SK-N-SH (cell line): ENCODE data around the gene DFFB. TPM values are rescaled to one million over a fixed set of nuclear protein-coding genes. Genes with fewer than 3 reads are reported as not detected.

ENCODE experiments used
- CTCF ChIA-PET: fragments of 300-600, 350-600 bp; formaldehyde crosslinking; extraction: SDS; loops from one replicate; lab custom pipeline; 2021; lab: Yijun Ruan, JAX
- POLR2A ChIA-PET: fragments of 350-600 bp; sonication (Branson Sonifier 250); formaldehyde crosslinking; extraction: SDS; loops from one replicate; lab custom pipeline; 2020; ENCODE audit warnings: antibody characterized with exemption, inconsistent platforms; lab: Yijun Ruan, JAX
- DNase-seq: peaks from one replicate; pipeline ENCODE4 v3.0.0; 2012
- H2AFZ ChIP-seq: fragments of 200-600 bp; sonication (generic); 2 replicates; pipeline ENCODE4 v1.8.1; 2016; ENCODE audit warnings: antibody characterized with exemption, mild to moderate bottlenecking, low read depth
- H3F3A ChIP-seq: fragments of 200-600 bp; sonication (generic); replicated peaks from 2 replicates; pipeline ENCODE3; 2016; ENCODE audit warnings: antibody characterized with exemption, mild to moderate bottlenecking; ENCODE audit not compliant: insufficient read depth
- H3K27ac ChIP-seq, 2 experiments: fragments of 200-500 bp in 1 of 2; fragments of 200-600 bp in 1 of 2; sonication (Bioruptor generic) in 1 of 2; sonication (generic), shearing (Covaris generic) in 1 of 2; 2 replicates each; pipeline versions ENCODE4 v1.5.1 to v1.6.1; 2014 to 2016; ENCODE audit warnings: low read depth in 2 of 2, inconsistent platforms in 1 of 2, low read length in 1 of 2, mild to moderate bottlenecking in 1 of 2, mixed read lengths in 1 of 2
- H3K27me3 ChIP-seq: fragments of 200-600 bp; sonication (generic), shearing (Covaris generic); 2 replicates; pipeline ENCODE4 v1.6.1; 2016; ENCODE audit warnings: mixed run types; ENCODE audit not compliant: insufficient read depth
- H3K36me3 ChIP-seq, 2 experiments: fragments of 200-500 bp in 1 of 2; fragments of 200-600 bp in 1 of 2; sonication (Bioruptor generic) in 1 of 2; sonication (generic) in 1 of 2; replicated peaks in 1 of 2; 2 replicates each; pipeline versions ENCODE3 to v1.5.1; 2014 to 2016; ENCODE audit warnings: low read length in 1 of 2, mild to moderate bottlenecking in 1 of 2; ENCODE audit not compliant: insufficient read depth in 2 of 2, control insufficient read depth in 1 of 2
- H3K4me1 ChIP-seq, 2 experiments: fragments of 200-500 bp in 1 of 2; fragments of 200-600 bp in 1 of 2; sonication (Bioruptor generic) in 1 of 2; sonication (generic), shearing (Covaris generic) in 1 of 2; 2 replicates each; pipeline versions ENCODE4 v1.5.1 to v1.6.1; 2014 to 2016; ENCODE audit warnings: low read depth in 1 of 2, low read length in 1 of 2, mixed run types in 1 of 2; ENCODE audit not compliant: insufficient read depth in 2 of 2, control insufficient read depth in 1 of 2
- H3K4me2 ChIP-seq: fragments of 200-600 bp; sonication (generic), shearing (Covaris generic); 2 replicates; pipeline ENCODE4 v1.6.1; 2017; ENCODE audit warnings: mixed run types
- H3K4me3 ChIP-seq, 2 experiments: fragments of 200-500 bp in 1 of 2; fragments of 200-600 bp in 1 of 2; sonication (Bioruptor generic) in 1 of 2; sonication (generic), shearing (Covaris generic) in 1 of 2; 2 replicates each; pipeline versions ENCODE4 v1.5.1 to v1.8.1; 2014 to 2016; ENCODE audit warnings: low read depth in 2 of 2, inconsistent platforms in 1 of 2, low read length in 1 of 2, mild to moderate bottlenecking in 1 of 2, mixed read lengths in 1 of 2, moderate library complexity in 1 of 2
- H3K79me2 ChIP-seq: fragments of 200-600 bp; sonication (generic); 2 replicates; pipeline ENCODE4 v1.8.1; 2017; ENCODE audit warnings: mild to moderate bottlenecking; ENCODE audit not compliant: insufficient read depth
- H3K9ac ChIP-seq: fragments of 200-600 bp; sonication (generic); 2 replicates; pipeline ENCODE4 v1.6.1; 2017; ENCODE audit warnings: mixed run types
- H3K9me2 ChIP-seq: fragments of 200-600 bp; sonication (generic); 2 replicates; pipeline ENCODE4 v1.6.1; 2017; ENCODE audit warnings: mixed run types
- H3K9me3 ChIP-seq: fragments of 200-600 bp; sonication (generic); 2 replicates; pipeline ENCODE4 v1.6.1; 2017; ENCODE audit warnings: mixed run types, mild to moderate bottlenecking, moderate library complexity
- H4K20me1 ChIP-seq: fragments of 200-600 bp; sonication (generic); 2 replicates; pipeline ENCODE4 v1.6.1; 2017; ENCODE audit warnings: mild to moderate bottlenecking, mixed run types; ENCODE audit not compliant: insufficient read depth
- CHD2 ChIP-seq: fragments of 150-350 bp; IDR thresholded peaks from 2 replicates; pipeline ENCODE4 v1.6.1; 2018; ENCODE audit warnings: low read length; ENCODE audit not compliant: partially characterized antibody
- ELF1 ChIP-seq: IDR thresholded peaks from 2 replicates; pipeline ENCODE4 v1.4.0; 2012
- EP300 ChIP-seq, 2 experiments: IDR thresholded peaks; 2 replicates each; pipeline versions ENCODE4 v1.4.0 to v1.6.1; 2012; ENCODE audit warnings: borderline replicate concordance in 1 of 2, low read depth in 1 of 2, low read length in 1 of 2
- EZH2phosphoT487 ChIP-seq: fragments of 200-600 bp; sonication (generic); IDR thresholded peaks from 2 replicates; pipeline ENCODE4 v1.6.1; 2017; ENCODE audit warnings: low read depth, mixed run types, mild to moderate bottlenecking, antibody characterized with exemption, moderate library complexity, borderline replicate concordance
- GABPA ChIP-seq: IDR thresholded peaks from 2 replicates; pipeline ENCODE4 v1.4.0; 2012; ENCODE audit warnings: low read depth, mild to moderate bottlenecking
- MEF2A ChIP-seq: IDR thresholded peaks from 2 replicates; pipeline ENCODE4 v1.4.0; 2012; ENCODE audit warnings: low read depth, borderline replicate concordance
- RCOR1 ChIP-seq: fragments of 150-350 bp; IDR thresholded peaks from 2 replicates; pipeline ENCODE4 v1.6.1; 2017; ENCODE audit warnings: antibody characterized with exemption, low read length
- SIN3A ChIP-seq: IDR thresholded peaks from 2 replicates; pipeline ENCODE4 v1.6.1; 2012; ENCODE audit warnings: low read depth, mild to moderate bottlenecking, low read length, moderate library complexity, borderline replicate concordance
- SMC3 ChIP-seq: IDR thresholded peaks from 2 replicates; pipeline ENCODE4 v1.6.1; 2012; ENCODE audit warnings: low read depth, low read length, improper control_type of control experiment
- TAF1 ChIP-seq: IDR thresholded peaks from 2 replicates; pipeline ENCODE4 v1.6.1; 2012; ENCODE audit warnings: low read depth, mild to moderate bottlenecking, low read length, moderate library complexity, borderline replicate concordance
- TEAD4 ChIP-seq: IDR thresholded peaks from 2 replicates; pipeline ENCODE4 v1.4.0; 2012; ENCODE audit warnings: mild to moderate bottlenecking, borderline replicate concordance; ENCODE audit not compliant: insufficient read depth
- WGBS: methylation state at CpG from one replicate; pipeline ENCODE4 v1.1.6; 2017; ENCODE audit warnings: low lambda C conversion rate; 5-methylcytosine and 5-hydroxymethylcytosine counted together
- polyA plus RNA-seq, 3 experiments: library from polyadenylated mRNA; depleted of rRNA; stranded (reverse); fragments of >200 nt; gene quantifications; 2 replicates each; pipeline ENCODE4 v1.2.3, GENCODE V29; 2012

Gene DFFB
- polyA plus RNA-seq, 1 of the 3 experiments (the other 2 are of a cell fraction): 8.2 TPM

GRCh38 chr1:3837685-3838084 lies 19.6 kb upstream of the DFFB start (continued):
- TF ChIP-seq TAF1 (no peak), EZH2phosphoT487 (no peak), TEAD4 (no peak), RCOR1 (no peak), CHD2 (no peak), EP300 (IDR thresholded peaks at IDR 0.05; ENCODE audit: borderline replicate concordance in 1 of 2, low read depth in 1 of 2, low read length in 1 of 2) (no peak)

- POLR2A ChIA-PET: interaction anchor here (0.5 to 0.7 kb wide), 2 partner anchors 16 to 1919 kb away, joined by 3 to 5 read pairs; no protein-coding TSS in a partner anchor
- TF ChIP-seq ELF1: no peak
- Histone ChIP-seq H3K4me3 (no peak overlapping the region), H3K9ac (no peak overlapping the region), H3K79me2 (no peaks in the 10 kb centered on the region), H3K4me1 (no peaks in the 10 kb centered on the region), H3K27ac (no peak overlapping the region), H4K20me1 (no peaks in the 10 kb centered on the region), H3K9me3 (no peaks in the 10 kb centered on the region), H3F3A (no peaks in the 10 kb centered on the region), H3K4me2 (no peak overlapping the region), H3K27me3 (no peaks in the 10 kb centered on the region), H3K36me3 (peaks cover 18 to 34% of the 10 kb centered on the region in 2 experiments), H3K9me2 (no peaks in the 10 kb centered on the region), H2AFZ (no peak overlapping the region)
- no peak for DNase-seq
- CTCF ChIA-PET: interaction anchor here (1.0 kb wide), 1 partner anchor 17 kb away, joined by 3 read pairs; no protein-coding TSS in a partner anchor
- WGBS: 99% methylated on average over 10 of the region's 11 CpGs
These were observed 18.5 kb upstream of the DFFB start for GRCh38 chr1:3838788-3839187.

GRCh38 chr1:3841491-3841890 lies 15.8 kb upstream of the DFFB start:
- Histone ChIP-seq H3K9ac (no peak overlapping the region), H3K9me3 (no peaks in the 10 kb centered on the region), H3K36me3 (peaks cover 21 to 31% of the 10 kb centered on the region in 2 experiments), H3K27ac (no peak overlapping the region), H4K20me1 (no peaks in the 10 kb centered on the region), H3F3A (no peaks in the 10 kb centered on the region), H2AFZ (no peak overlapping the region), H3K4me1 (no peaks in the 10 kb centered on the region), H3K4me3 (no peak overlapping the region), H3K9me2 (no peaks in the 10 kb centered on the region), H3K27me3 (no peaks in the 10 kb centered on the region), H3K79me2 (no peaks in the 10 kb centered on the region), H3K4me2 (no peak overlapping the region)
- TF ChIP-seq MEF2A: no peak
- TF ChIP-seq EP300 (IDR thresholded peaks at IDR 0.05; ENCODE audit: borderline replicate concordance in 1 of 2, low read depth in 1 of 2, low read length in 1 of 2): no peak
- no peak for TF ChIP-seq SMC3
- TF ChIP-seq TEAD4: no peak
- TF ChIP-seq SIN3A: no peak
- TF ChIP-seq GABPA: no peak
- ChIA-PET POLR2A (no interaction called here), CTCF (interaction anchor here (1.2 kb wide), 1 partner anchor 13 kb away, joined by 3 read pairs; no protein-coding TSS in a partner anchor)
- 100% methylated on average over 1 of the region's 7 CpGs for WGBS
- DNase-seq: no peak
